Measurements from ENCODE around the gene SULT4A1.
"Not testable (repeated sequence)": the region's sequence is repeated elsewhere in the genome, so short reads cannot be mapped to it uniquely, and the experiment has no call there.

Gene SULT4A1, protein sequence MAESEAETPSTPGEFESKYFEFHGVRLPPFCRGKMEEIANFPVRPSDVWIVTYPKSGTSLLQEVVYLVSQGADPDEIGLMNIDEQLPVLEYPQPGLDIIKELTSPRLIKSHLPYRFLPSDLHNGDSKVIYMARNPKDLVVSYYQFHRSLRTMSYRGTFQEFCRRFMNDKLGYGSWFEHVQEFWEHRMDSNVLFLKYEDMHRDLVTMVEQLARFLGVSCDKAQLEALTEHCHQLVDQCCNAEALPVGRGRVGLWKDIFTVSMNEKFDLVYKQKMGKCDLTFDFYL

DNA sequence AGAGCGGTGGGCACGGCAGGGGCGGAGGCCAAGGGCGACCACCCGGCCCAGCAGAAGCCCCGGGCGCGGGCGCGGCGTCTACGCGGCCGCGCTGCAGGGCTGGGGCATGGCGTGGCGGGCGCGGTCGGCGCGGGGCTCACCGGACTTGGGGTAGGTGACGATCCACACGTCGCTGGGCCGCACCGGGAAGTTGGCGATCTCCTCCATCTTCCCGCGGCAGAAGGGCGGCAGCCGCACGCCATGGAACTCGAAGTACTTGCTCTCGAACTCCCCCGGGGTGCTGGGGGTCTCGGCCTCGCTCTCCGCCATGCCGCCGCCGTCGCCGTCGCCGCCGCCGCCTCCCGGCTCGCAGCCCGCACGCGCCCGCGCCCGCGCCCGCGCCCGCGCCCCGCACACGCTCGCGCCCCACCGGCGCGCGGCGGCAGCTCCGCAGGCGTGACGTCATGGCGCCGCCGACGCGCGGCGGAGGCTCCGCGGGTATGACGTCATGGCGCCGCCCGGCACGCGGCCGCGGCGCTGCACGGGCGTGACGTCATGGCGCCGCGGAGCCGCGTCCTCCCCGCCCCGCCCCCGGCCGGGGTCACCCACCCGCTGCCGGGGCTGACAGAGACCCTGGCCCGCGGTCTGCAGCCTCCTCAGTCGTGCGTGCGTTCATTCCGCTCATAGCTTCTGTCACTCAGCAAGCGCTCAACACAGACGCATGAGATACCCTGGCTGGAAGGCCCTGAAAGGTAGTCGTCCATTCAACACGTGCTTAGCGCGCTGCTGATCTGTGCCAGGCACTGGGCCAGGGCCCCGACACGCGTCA is at the start of gene SULT4A1:
TSS of gene SULT4A1 (minus strand) at position 440 of the 808 bp plus-strand sequence. CDS start at position 309, 131 bp downstream.
- no peak for DNase-seq (ENCODE audit: low read depth)

DNA sequence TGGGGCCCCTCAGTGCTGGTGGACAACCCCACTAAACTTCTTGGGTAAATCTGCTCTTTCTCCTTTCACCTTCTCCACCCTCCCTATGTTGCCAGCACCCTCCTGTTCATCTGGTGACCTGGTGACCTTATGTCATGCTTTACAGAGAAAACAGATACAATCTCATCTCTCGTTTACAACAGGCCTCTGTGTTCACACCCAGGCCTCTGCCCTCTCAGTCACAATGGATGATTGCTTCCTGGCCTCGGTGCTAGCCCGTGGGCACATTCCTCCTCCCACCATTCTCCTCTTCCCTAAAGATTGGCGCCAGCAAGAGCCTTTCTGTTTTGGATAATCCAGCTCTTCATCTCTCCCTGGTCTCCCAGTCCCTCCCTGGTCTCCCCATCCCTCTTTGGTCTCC is 49.0 kb upstream of the SULT4A1 start:
- no peak for DNase-seq (ENCODE audit: low read depth)

DNA sequence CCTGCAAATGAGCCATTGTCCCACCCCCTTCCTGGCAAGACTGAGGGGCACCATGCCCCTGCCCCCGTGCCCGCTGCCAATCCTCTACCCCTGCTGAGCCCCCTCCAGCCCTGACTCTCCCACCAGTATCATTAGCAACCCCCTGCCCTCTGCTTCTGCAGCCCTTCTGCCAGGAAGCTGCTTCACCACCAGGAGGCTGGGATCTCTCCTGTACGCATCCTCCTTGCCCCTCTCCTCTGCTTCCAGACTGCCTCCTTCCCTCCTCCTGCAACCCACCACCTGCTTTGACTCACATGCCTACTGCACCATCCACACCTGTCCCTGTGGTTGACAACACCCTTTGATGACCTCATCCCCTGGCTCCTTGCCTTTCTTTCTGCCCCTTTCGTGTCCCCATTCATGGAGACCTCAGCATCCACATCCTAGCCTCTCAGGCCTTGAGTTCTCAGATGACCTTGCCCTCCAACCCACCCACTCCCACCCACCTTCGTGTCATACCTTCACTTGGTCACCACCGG is 47.9 kb upstream of the SULT4A1 start:
- DNase-seq (ENCODE audit: low read depth): no peak

DNA sequence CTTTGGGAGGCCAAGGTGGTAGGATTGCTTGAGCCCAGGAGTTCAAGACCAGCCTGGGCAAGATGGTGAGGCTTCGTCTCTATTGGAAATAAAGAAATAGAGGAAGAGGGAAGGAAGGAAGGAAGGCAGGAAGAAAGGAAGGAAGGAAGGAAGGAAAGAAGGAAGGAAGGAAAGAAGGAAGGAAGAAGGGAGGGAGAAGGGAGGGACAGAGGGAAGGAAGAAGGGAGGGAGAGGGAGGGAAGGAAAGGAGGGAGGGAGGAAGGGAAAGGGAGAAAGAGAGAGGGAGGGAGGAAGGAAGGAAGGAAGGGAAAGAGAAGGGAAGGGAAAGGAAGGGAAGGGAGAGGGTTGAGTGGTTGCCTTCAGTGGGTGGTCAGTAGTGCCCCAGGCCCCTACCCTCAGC is 47.4 kb upstream of the SULT4A1 start:
- DNase-seq (ENCODE audit: low read depth): no peak

DNA sequence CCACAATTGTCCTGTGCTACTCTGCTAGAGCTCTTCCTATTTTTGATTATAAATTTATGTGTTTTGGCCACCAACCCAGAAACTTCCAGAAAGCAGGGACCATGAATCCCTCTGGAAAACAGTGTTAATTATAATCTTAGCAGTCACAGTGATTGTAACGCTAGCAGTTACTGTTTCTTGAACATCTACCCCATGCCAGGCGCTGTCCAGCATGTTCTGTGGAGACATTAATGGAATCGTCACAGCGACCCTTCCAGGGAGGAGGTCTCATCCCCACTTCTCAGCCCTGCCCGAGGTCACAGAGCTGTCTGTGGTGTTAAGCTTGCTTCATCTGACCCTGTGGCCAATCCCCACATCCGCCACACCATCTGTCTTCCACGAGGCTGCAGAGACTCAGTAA is 43.4 kb upstream of the SULT4A1 start:
- DNase-seq (ENCODE audit: low read depth): no peak

DNA sequence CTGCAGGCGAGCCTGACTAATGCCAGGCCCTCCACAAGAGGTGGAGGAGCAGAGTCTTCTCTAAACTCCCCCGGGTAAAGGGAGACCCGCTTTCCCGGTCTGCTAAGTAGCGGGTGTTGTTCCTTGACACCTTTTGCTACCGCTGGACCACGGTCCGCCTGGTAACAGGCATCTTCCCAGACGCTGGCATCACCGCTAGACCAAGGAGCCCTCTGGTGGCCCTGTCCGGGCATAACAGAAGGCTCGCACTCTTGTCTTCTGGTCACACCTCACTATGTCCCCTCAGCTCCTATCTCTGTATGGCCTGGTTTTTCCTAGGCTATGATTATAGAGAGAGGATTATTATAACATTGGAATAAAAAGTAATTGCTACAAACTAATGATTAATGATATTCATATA is 42.1 kb upstream of the SULT4A1 start:
- DNase-seq (ENCODE audit: low read depth): not testable (repeated sequence)

DNA sequence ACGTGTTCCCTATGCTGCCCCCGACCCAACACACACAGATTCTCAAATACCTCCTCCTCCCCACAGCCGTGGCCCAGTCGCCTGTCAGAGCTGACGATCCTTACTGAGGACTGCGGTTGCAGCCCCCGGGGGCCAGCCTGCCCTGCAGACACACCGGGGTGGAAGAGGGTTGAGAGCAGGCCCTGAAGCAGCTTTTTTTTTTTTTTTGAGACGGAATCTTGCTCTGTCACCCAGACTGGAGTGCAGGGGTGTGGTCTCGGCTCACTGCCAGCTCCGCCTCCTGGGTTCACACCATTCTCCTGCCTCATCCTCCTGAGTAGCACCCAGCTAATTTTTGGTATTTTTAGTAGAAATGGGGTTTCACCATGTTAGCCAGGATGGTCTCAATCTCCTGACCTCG is 40.7 kb upstream of the SULT4A1 start:
- DNase-seq (ENCODE audit: low read depth): not testable (repeated sequence)

DNA sequence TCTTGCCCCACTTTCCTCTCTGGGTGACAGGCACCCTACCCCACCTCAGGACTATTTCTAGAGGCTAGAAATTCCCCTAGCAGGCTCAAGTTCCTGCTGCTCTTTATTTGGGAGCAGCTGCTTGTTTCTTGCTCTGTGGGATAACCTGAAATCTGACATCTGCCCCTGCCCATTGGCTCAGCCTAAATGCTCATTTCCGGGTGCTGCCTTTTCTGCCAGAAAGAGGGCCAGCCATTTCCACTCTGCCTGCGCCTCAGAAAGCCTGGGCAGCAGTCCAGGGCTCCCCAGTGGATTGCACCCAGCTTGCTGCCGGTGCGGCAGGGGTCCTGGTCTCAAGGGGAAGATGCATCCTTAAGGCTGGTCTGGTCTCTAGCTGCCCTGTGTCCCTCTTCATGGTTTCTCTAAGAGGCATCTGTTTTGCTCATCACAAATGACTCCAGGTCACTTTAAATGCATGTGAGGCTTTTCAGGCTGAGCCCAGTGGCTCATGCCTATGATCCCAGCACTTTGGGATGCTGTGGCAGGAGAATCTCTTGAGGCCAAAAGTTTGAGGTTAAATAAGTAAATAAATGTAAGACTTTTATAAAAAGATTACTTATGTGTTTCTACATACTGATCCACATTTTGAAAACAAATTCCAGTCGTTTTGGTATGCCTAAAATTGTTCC is 39.8 kb upstream of the SULT4A1 start:
- peak; percentile 97 for DNase-seq (ENCODE audit: low read depth)

DNA sequence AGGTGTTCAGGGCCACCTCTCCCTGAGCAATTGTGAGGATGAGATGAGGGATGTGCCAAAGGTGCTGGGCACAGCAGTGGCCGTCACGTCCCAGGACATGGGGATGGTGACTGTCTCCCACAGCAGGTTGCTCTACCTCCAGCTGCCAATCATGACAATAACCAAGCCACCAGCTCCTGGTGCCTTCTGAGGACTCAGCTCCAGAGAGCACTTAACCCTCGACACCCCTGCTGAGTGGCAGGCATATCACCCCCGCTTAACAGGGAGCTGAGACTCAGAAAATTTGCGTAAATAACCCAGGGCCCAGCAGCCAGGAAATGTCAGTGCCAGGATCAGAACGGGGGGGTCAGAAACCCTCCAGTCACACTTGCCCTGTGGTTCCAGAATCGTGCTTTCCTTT is 37.9 kb upstream of the SULT4A1 start:
- DNase-seq (ENCODE audit: low read depth): peak; percentile 30

DNA sequence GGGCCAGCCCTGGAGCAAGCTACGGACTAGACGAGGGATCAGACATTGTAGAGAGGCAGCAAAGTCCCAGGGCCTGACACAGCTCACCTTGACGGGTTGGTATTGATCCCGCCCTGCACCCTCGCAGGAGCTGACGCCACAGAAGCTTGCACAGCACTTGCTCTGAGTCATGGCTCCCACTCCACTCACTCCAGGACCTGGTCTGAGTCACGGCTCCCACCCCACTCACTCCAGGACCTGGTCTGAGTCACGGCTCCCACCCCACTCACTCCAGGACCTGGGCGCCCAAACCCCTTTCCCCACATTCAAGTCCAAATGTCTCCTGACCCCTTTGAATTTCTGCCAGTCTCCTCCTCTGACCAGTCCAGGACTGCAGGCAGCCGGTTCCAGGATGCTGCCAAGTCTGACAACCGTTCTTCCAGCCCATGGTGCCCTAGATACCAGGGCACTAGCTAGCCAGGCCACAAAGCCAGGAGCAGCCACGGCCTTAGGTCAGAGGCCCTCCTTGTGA is 35.5 kb upstream of the SULT4A1 start:
- DNase-seq (ENCODE audit: low read depth): peak; percentile 69

DNA sequence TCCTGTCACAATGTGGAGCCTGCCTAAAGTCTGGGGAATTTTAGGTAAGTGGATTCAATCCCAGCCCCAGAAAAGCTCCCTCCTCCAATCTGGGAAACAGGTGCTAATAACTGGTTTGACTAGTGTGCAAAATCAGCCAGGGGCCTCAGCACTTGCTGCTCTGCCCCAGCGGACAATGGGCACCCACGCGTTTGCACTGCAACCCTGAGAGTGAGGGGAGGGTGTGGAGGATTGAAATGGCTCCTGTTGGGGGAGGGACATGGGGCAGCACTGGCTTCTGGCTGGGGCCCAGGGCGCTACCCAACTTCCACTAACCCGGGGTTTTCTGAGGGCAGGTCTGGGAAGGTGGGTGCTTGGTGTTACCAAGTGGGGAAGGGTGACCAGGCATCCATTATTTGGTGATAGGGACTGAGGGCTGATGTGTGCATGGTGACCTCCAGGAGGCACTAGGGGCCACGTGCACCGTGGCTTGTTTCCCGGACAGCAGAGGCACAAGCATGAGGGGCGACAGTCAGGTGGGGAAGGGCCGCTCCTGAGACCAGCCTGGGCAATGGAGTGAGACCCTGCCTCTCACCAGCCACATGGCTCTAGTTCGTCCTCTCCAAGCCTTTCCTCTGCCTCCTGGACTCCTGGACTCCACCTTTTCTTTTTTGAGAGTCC is 33.8 kb upstream of the SULT4A1 start:
- DNase-seq (ENCODE audit: low read depth): no peak

DNA sequence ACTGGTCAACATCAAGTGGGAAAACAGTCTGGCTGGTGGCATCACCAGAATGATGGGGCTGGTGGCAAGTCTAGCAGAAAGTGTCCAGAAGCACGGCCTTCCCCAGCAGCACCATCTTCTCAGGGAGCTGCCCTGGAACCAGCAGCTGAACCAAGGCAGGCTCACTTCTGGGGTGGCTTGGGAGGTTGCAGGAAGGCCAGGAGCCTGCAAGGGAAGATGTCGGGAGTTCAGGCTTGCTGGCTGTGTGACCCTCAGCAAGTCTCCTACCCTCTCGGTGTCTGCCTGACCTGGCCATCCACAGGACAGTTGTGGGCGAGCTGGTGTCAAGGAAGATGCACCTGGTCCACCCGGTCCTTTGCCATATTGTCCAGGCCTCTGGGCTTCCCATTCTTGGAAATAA is 31.8 kb upstream of the SULT4A1 start:
- no peak for DNase-seq (ENCODE audit: low read depth)

DNA sequence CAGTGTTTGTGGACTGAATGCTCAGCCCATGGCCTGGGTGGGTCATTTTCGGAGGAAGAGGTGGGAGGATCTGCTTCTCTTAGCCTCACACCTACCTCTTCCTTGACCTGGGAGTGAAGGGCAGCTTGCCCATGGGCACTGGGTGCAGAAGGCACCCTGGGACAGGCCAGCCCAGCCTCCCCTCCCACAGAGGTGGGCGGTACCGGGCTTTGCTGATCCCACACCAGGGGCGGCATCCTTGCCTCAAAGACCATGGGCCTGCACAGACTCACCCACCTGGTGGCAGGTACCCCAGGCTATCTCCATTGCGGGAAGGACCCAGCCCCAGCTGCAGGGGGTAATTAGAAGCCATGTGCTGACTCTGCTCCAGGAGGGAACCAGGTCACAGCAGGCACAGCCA is 31.0 kb upstream of the SULT4A1 start:
- no peak for DNase-seq (ENCODE audit: low read depth)

DNA sequence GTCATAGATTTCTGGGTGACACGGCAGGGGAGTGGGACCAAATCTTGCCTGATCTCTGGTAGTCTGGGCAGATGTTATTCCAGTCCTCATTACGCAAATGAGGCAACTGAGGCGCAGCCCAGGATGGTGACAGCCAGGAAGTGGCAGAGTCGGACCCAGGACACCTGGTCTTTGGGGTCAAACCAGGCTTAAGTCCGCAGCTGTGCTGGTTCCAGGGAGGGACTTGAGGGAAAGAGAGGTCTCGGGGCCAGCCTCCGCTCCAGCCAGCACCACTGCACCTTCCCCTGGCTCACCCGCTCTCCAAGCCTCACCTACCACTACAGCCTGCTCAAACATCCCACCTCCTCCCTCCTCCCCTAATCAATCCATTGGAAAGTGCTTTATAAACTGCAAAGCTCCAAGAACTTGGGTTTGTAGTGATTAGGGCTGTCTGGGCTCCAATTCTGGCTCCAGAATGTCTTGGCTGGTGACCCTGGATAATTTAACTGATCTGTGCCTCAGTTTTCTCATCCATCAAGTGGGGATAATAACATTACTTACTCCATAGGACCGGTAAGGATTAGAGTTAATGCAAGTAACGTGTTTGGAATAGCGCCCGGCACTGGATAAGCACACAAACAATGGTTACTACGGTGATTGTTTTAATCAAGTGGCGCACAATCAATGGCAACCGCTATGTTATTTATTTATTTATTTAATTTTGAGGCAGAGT is 30.0 kb upstream of the SULT4A1 start:
- no peak for DNase-seq (ENCODE audit: low read depth)

DNA sequence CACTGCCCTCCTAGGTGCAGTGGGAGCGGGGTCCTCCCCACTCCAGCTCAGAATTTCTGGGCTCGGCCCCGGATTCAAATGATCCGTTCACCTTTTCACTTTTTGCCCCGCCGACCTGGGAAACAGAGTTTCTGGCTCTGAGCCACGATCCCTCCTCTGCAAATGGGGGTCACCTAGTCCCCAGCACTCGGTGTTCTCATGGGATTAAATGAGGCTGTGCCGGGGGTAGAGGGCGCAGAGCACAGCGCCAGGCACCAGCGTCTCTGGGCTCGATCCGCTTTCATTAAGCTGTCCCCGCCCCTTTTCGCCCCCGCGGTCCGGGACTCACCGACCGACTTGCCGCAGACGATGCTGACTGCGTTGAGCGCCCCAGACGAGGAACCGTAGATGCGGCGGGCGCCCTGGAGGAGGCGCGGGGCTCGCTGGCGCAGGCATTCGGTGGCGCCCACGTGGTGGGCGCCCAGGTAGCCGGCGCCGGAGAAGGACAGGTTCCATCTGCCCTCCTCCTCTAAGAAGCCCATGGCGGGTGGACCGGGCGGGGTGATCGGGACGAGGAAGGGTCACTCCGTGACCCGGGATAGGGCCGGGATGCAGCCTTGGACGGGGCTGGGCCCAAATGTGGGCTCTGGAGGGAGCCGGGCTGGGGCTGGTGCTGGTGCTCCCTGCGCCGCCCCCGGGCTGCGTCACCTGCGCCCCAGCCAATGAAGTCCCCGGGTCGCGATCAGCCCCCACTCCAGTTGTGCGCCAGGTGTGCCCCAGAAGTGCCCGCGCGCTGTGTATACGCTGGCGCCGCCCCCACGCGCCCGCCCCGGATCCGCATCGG is 29.3 kb upstream of the SULT4A1 start, which contains the start of gene PNPLA5:
TSS of gene PNPLA5 (minus strand) at position 654 of the 823 bp plus-strand sequence. CDS start at position 521, 133 bp downstream.
- DNase-seq (ENCODE audit: low read depth): no peak

DNA sequence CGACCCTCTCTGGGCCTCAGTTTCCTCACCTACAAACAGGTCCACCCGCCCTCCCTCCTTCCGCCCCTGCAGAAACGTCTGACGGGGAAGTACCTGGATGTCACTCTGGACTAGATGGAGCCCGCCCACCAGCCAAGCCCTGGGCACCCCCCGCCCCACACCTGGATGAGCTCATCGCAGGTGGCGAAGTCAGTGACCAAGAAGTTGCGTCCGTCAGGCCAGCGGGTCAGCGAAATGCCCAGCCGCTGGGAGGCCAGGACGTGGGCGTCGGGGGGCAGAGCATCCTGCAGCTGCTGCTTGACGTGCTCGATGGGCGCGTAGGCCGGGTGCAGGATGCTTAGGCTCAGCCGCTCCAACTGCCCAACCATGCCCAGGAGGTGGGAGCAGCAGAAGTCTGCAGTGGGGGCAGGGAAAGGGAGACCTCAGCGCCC is 28.6 kb upstream of the SULT4A1 start:
- DNase-seq (ENCODE audit: low read depth): no peak

DNA sequence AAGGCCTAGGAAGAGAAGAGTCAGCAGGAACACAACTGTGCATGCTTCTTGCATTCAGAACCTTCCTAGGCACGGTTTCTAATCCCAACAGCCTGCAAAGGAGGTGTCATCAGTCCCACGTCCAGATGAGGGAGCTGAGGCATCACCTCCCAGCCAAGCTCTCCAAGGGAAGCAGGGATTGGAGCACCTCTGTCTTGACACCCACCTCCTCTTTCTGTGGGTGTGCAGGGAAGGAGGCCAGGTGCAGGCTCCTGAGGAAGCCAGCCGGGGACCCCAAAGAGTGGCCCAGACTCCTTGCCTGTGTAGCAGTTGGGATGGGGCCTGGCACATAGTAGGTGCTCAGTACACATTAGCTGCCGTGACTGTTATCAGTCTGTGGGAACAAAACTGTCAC is 27.5 kb upstream of the SULT4A1 start:
- DNase-seq (ENCODE audit: low read depth): peak; percentile 51

DNA sequence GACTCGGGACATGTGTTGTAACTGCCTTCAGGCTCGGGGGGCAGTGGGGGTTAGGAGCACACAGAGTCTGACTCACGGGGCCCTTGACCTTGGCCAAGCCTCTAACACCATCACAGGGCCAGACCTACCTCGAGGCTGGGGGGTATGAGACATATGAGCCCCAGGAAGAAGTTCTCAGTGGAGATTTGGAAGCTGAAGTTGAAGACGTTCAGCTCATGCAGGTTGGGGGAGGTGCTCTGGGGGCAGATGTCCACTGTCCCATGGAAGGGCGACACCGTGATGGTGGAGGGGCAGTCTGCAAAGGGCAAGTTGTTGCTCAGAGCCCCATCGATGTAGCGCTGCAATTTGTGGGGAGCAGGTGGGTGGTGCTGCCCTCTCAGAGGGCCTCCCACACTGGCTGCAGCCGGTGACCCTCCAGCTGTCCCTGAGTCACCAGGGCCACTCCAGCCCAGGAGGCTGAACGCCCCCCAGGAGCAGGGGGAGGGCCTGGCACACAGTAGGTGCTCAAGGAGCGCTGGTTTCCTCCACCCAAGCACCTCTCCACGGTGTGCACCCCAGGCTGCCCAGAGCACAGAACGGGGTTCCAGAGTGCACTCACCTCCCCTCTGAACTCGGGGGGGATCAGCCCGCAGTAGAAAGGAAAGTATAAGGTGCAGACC is 27.0 kb upstream of the SULT4A1 start:
- DNase-seq (ENCODE audit: low read depth): no peak

DNA sequence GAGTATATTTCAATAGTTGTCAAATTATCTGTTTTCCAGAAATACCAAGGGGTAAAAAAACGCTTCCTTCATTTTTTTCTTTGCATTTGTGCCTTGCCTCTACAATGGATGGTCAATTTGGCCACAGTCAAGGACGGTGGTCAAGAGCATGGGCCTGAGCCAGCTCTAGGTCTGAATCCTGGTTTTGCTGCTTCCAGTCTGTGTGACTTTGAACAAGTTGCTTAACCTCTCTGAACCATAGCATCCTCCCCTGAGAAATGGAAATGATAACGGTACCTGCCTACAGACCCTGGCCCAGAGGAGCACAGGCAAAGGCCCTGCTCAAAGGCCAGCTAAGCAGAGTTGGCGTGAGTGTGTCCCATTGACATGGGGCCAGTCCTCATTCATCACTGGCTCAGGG is 26.4 kb upstream of the SULT4A1 start:
- no peak for DNase-seq (ENCODE audit: low read depth)

DNA sequence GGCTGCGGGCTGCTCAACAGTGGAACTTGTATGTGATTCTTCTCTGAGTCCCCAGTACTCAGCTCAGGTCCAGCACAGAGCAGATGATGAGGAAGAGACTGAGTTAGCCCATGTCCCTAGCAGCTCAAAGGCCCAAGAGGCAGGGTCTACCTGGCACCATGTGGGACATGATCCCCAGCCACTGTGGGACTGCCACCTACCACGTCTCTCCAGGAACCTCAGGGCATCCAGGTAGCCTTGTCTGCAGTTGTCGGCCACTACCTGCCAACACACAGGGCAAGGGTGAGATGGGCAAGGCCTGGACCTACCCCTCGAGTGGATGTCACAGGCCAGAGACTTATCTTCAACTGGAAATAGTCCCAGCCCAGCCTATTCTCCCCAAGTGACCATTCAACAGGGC is 25.1 kb upstream of the SULT4A1 start:
- DNase-seq (ENCODE audit: low read depth): no peak
